Body of pancreas (tissue), 4 donors: ENCODE results near the gene SPIRE2. TPM values are rescaled to one million over a fixed set of nuclear protein-coding genes. Genes with fewer than 3 reads are reported as not detected.

Experiments
- ATAC-seq: fragments of 150-250 bp; one replicate; pipeline ENCODE4 v1.9.1; 2016
- DNase-seq, 4 donors: peaks; one replicate each; pipeline ENCODE4 v3.0.0-alpha.2; 2019
- H3K27ac ChIP-seq, 4 donors: fragments of 200-600 bp; sonication (generic); 1 replicate in 3 of 4; 2 replicates in 1 of 4; pipeline versions ENCODE4 v1.5.1 to v1.6.1; 2016 to 2019; ENCODE audit warnings: mild to moderate bottlenecking in 1 of 4, mixed read lengths in 1 of 4, moderate library complexity in 1 of 4
- H3K27me3 ChIP-seq, 2 donors: fragments of 200-600 bp; sonication (generic); one replicate each; pipeline ENCODE4 v1.6.0; 2016; ENCODE audit warnings: mild to moderate bottlenecking in 1 of 2
- H3K36me3 ChIP-seq, 2 donors: fragments of 200-600 bp; sonication (generic); replicated peaks in 1 of 2; 2 replicates each; pipeline ENCODE4 v1.5.1; 2016; ENCODE audit warnings: low read depth in 2 of 2; ENCODE audit not compliant: insufficient read depth in 1 of 2
- H3K4me1 ChIP-seq: fragments of 200-600 bp; sonication (generic); one replicate; pipeline ENCODE4 v1.6.0; 2016
- H3K4me3 ChIP-seq, 2 donors: fragments of 200-600 bp; sonication (generic); 1 replicate in 1 of 2; 2 replicates in 1 of 2; pipeline ENCODE4 v1.5.1; 2016 to 2019
- H3K9me3 ChIP-seq, 3 donors: fragments of 200-600 bp; sonication (generic); 1 replicate in 2 of 3; 2 replicates in 1 of 3; pipeline ENCODE4 v1.5.1; 2016
- CTCF ChIP-seq, 7 experiments: fragments of 450-650 bp in 4 of 7; fragments of 200-600 bp in 3 of 7; sonication (generic) in 3 of 7; IDR thresholded peaks; one replicate each; pipeline ENCODE4 v1.5.1; 2016 to 2019; ENCODE audit warnings: antibody characterized with exemption in 7 of 7
- POLR2A ChIP-seq, 3 donors: fragments of 450-650 bp; IDR thresholded peaks; one replicate each; pipeline ENCODE4 v1.6.1; 2016; ENCODE audit warnings: antibody characterized with exemption in 3 of 3, mild to moderate bottlenecking in 2 of 3
- WGBS, 2 donors: methylation state at CpG; one replicate each; pipeline ENCODE4 v1.1.5; 2017; 5-methylcytosine and 5-hydroxymethylcytosine counted together
- intact Hi-C: fragments of 100-400 bp; cut with DNase I; formaldehyde crosslinking; loops from one replicate; pipeline ENCODE4 v1.15.1; 2023
- total RNA-seq, 2 donors: library from RNA; depleted of rRNA; stranded (reverse); fragments of >200 nt; gene quantifications; one replicate each; pipeline ENCODE4 v1.1.0, GENCODE V29; 2016

Gene SPIRE2
- total RNA-seq, 2 donors from 2014 or later: 7.3 to 7.6 TPM

- WGBS, 2 donors: 90 to 94% methylated on average over 4 to 6 of the region's 6 CpGs
- Histone ChIP-seq H3K4me3 (no peak overlapping the region), H3K27ac (no peak overlapping the region), H3K27me3 (no peaks in the 10 kb centered on the region), H3K4me1 (peaks cover 6% of the 10 kb centered on the region), H3K36me3 (no peaks in the 10 kb centered on the region), H3K9me3 (peaks cover 0 to 3% (median 0%) of the 10 kb centered on the region in 3 donors)
- ATAC-seq (no peak), DNase-seq (no peak)
- no peak for TF ChIP-seq CTCF (IDR thresholded peaks at IDR 0.05)
- TF ChIP-seq POLR2A (IDR thresholded peaks at IDR 0.05): no peak
- intact Hi-C loops: no loop called here
These were observed 34.5 kb downstream of the SPIRE2 start for GRCh38 chr16:89862732-89863131.

- H3K36me3 ChIP-seq: no peaks in the 10 kb centered on the region
- intact Hi-C loops: no loop called here
- H3K9me3 ChIP-seq: peaks cover 0 to 9% (median 0%) of the 10 kb centered on the region in 3 donors
- peaks cover 6% of the 10 kb centered on the region for H3K4me1 ChIP-seq
- peak overlapping the region in 2 of 4 donors; percentile 55 to 57 for H3K27ac ChIP-seq
- TF ChIP-seq POLR2A (IDR thresholded peaks at IDR 0.05): peak in 2 of 3 donors; percentile 12 to 21
- TF ChIP-seq CTCF (IDR thresholded peaks at IDR 0.05): no peak
- H3K27me3 ChIP-seq: no peaks in the 10 kb centered on the region
- 63 to 79% methylated on average over 15 to 21 of the region's 21 CpGs for WGBS, 2 donors
- no peak for ATAC-seq
- H3K4me3 ChIP-seq: no peak overlapping the region
- peak in 1 of 4 donors; percentile 32 for DNase-seq
These were observed 35.7 kb downstream of the SPIRE2 start for GRCh38 chr16:89863741-89864526.

GRCh38 chr16:89864527-89864820 is 36.2 kb downstream of the SPIRE2 start:
- Histone ChIP-seq H3K4me1 (peaks cover 6% of the 10 kb centered on the region), H3K4me3 (no peak overlapping the region), H3K36me3 (no peaks in the 10 kb centered on the region), H3K9me3 (peaks cover 0 to 9% (median 0%) of the 10 kb centered on the region in 3 donors), H3K27ac (peak overlapping the region in 2 of 4 donors; percentile 55 to 57), H3K27me3 (no peaks in the 10 kb centered on the region)
- no peak for TF ChIP-seq POLR2A (IDR thresholded peaks at IDR 0.05)
- no peak for TF ChIP-seq CTCF (IDR thresholded peaks at IDR 0.05)
- 58 to 65% methylated on average over 5 of the region's 5 CpGs for WGBS, 2 donors
- DNase-seq: no peak
- ATAC-seq: no peak
- intact Hi-C loops: no loop called here

- Histone ChIP-seq H3K27ac (no peak overlapping the region), H3K4me1 (peaks cover 7% of the 10 kb centered on the region), H3K4me3 (no peak overlapping the region), H3K36me3 (no peaks in the 10 kb centered on the region), H3K27me3 (no peaks in the 10 kb centered on the region), H3K9me3 (peaks cover 0 to 9% (median 0%) of the 10 kb centered on the region in 3 donors)
- no peak for DNase-seq
- intact Hi-C loops: no loop called here
- no peak for ATAC-seq
- 90 to 94% methylated on average over 5 of the region's 5 CpGs for WGBS, 2 donors
- no peak for TF ChIP-seq CTCF (IDR thresholded peaks at IDR 0.05)
These were observed 39.6 kb downstream of the SPIRE2 start for GRCh38 chr16:89867918-89868317.

GRCh38 chr16:89869911-89870310 is 41.6 kb downstream of the SPIRE2 start:
- H3K36me3 ChIP-seq: no peaks in the 10 kb centered on the region
- no peak overlapping the region for H3K27ac ChIP-seq
- H3K4me1 ChIP-seq: peaks cover 16% of the 10 kb centered on the region
- H3K27me3 ChIP-seq: no peaks in the 10 kb centered on the region
- TF ChIP-seq POLR2A (IDR thresholded peaks at IDR 0.05) (no peak), CTCF (IDR thresholded peaks at IDR 0.05) (no peak)
- ATAC-seq (no peak), DNase-seq (no peak)
- peaks cover 0 to 9% (median 0%) of the 10 kb centered on the region in 3 donors for H3K9me3 ChIP-seq
- WGBS, 2 donors: 91 to 95% methylated on average over 11 to 12 of the region's 12 CpGs
- intact Hi-C loops: no loop called here
- H3K4me3 ChIP-seq: no peak overlapping the region
